ENCODE measurements around the gene APOL4.
"Not testable (repeated sequence)": the region's sequence is repeated elsewhere in the genome, so short reads cannot be mapped to it uniquely, and the experiment has no call there.

APOL4 gene

GRCh38 chr22:36208162-36208765 lies 6.7 kb upstream of the APOL4 start:
- WGBS, 2 experiments, result 73 to 91% methylated on average over 1 of the region's 1 CpG
- H3K27ac ChIP-seq (ENCODE audit: insufficient read depth, low read depth, low read length, poor library complexity, severe bottlenecking), result no peak overlapping the region
- H3K27me3 ChIP-seq (ENCODE audit: control insufficient read depth, insufficient read depth, low read length, poor library complexity, severe bottlenecking), result no peaks in the 10 kb centered on the region

GRCh38 chr22:36206255-36206654 lies 4.6 kb upstream of the APOL4 start:
- Histone ChIP-seq H3K36me3 (ENCODE audit: control insufficient read depth, insufficient read depth, low read length) (no peaks in the 10 kb centered on the region), H3K27me3 (ENCODE audit: control insufficient read depth, insufficient read depth, low read length, poor library complexity, severe bottlenecking) (no peaks in the 10 kb centered on the region), H3K4me3 (ENCODE audit: insufficient read depth, low read depth, low read length) (no peak overlapping the region), H3K9me3 (ENCODE audit: control insufficient read depth, low read length) (no peaks in the 10 kb centered on the region), H3K4me1 (ENCODE audit: control insufficient read depth, insufficient read depth, low read length) (peaks cover 6% of the 10 kb centered on the region), H3K27ac (ENCODE audit: insufficient read depth, low read depth, low read length, poor library complexity, severe bottlenecking) (no peak overlapping the region)
- 94 to 100% methylated on average over 1 of the region's 1 CpG for WGBS, 2 experiments

More at GRCh38 chr22:36208162-36208765, 6.7 kb upstream of the APOL4 start:
- no peak overlapping the region for H3K4me3 ChIP-seq (ENCODE audit: insufficient read depth, low read depth, low read length)
- no peaks in the 10 kb centered on the region for H3K9me3 ChIP-seq (ENCODE audit: control insufficient read depth, low read length)
- H3K36me3 ChIP-seq (ENCODE audit: control insufficient read depth, insufficient read depth, low read length), result no peaks in the 10 kb centered on the region
- no peaks in the 10 kb centered on the region for H3K4me1 ChIP-seq (ENCODE audit: control insufficient read depth, insufficient read depth, low read length)

- not testable (repeated sequence) for H3K27ac ChIP-seq (ENCODE audit: insufficient read depth, low read depth, low read length, poor library complexity, severe bottlenecking); H3K36me3 ChIP-seq (ENCODE audit: control insufficient read depth, insufficient read depth, low read length); H3K4me3 ChIP-seq (ENCODE audit: insufficient read depth, low read depth, low read length); H3K27me3 ChIP-seq (ENCODE audit: control insufficient read depth, insufficient read depth, low read length, poor library complexity, severe bottlenecking); H3K4me1 ChIP-seq (ENCODE audit: control insufficient read depth, insufficient read depth, low read length); H3K9me3 ChIP-seq (ENCODE audit: control insufficient read depth, low read length)
- WGBS, 2 experiments, result 89% methylated on average over 5 of the region's 5 CpGs
These were observed 4.0 kb upstream of the APOL4 start for GRCh38 chr22:36205573-36205972.

- Histone ChIP-seq H3K9me3 (ENCODE audit: control insufficient read depth, low read length) (no peaks in the 10 kb centered on the region), H3K4me3 (ENCODE audit: insufficient read depth, low read depth, low read length) (no peak overlapping the region), H3K4me1 (ENCODE audit: control insufficient read depth, insufficient read depth, low read length) (peaks cover 11% of the 10 kb centered on the region), H3K27ac (ENCODE audit: insufficient read depth, low read depth, low read length, poor library complexity, severe bottlenecking) (no peak overlapping the region), H3K36me3 (ENCODE audit: control insufficient read depth, insufficient read depth, low read length) (no peaks in the 10 kb centered on the region), H3K27me3 (ENCODE audit: control insufficient read depth, insufficient read depth, low read length, poor library complexity, severe bottlenecking) (no peaks in the 10 kb centered on the region)
- 68 to 69% methylated on average over 6 of the region's 6 CpGs for WGBS, 2 experiments
These were observed 3.0 kb upstream of the APOL4 start for GRCh38 chr22:36204632-36205015.

GRCh38 chr22:36204001-36204631 lies 2.5 kb upstream of the APOL4 start:
- Histone ChIP-seq H3K4me1 (ENCODE audit: control insufficient read depth, insufficient read depth, low read length) (peaks cover 11% of the 10 kb centered on the region), H3K9me3 (ENCODE audit: control insufficient read depth, low read length) (no peaks in the 10 kb centered on the region), H3K27me3 (ENCODE audit: control insufficient read depth, insufficient read depth, low read length, poor library complexity, severe bottlenecking) (no peaks in the 10 kb centered on the region), H3K36me3 (ENCODE audit: control insufficient read depth, insufficient read depth, low read length) (no peaks in the 10 kb centered on the region), H3K4me3 (ENCODE audit: insufficient read depth, low read depth, low read length) (no peak overlapping the region), H3K27ac (ENCODE audit: insufficient read depth, low read depth, low read length, poor library complexity, severe bottlenecking) (no peak overlapping the region)
- 70 to 82% methylated on average over 8 of the region's 8 CpGs for WGBS, 2 experiments

GRCh38 chr22:36203441-36203840 lies 1.8 kb upstream of the APOL4 start:
- not testable (repeated sequence) for H3K36me3 ChIP-seq (ENCODE audit: control insufficient read depth, insufficient read depth, low read length); H3K27me3 ChIP-seq (ENCODE audit: control insufficient read depth, insufficient read depth, low read length, poor library complexity, severe bottlenecking); H3K4me3 ChIP-seq (ENCODE audit: insufficient read depth, low read depth, low read length); H3K9me3 ChIP-seq (ENCODE audit: control insufficient read depth, low read length); H3K27ac ChIP-seq (ENCODE audit: insufficient read depth, low read depth, low read length, poor library complexity, severe bottlenecking)
- peaks cover 17% of the 10 kb centered on the region for H3K4me1 ChIP-seq (ENCODE audit: control insufficient read depth, insufficient read depth, low read length)
- 90 to 91% methylated on average over 6 of the region's 7 CpGs for WGBS, 2 experiments

GRCh38 chr22:36202906-36203305 lies 1.3 kb upstream of the APOL4 start:
- not testable (repeated sequence) for H3K27ac ChIP-seq (ENCODE audit: insufficient read depth, low read depth, low read length, poor library complexity, severe bottlenecking)
- WGBS, 2 experiments, result 94% methylated on average over 8 of the region's 8 CpGs

GRCh38 chr22:36201025-36201424 lies 584 bp downstream of the APOL4 start:
- H3K27me3 ChIP-seq (ENCODE audit: control insufficient read depth, insufficient read depth, low read length, poor library complexity, severe bottlenecking); H3K9me3 ChIP-seq (ENCODE audit: control insufficient read depth, low read length); H3K36me3 ChIP-seq (ENCODE audit: control insufficient read depth, insufficient read depth, low read length); H3K4me3 ChIP-seq (ENCODE audit: insufficient read depth, low read depth, low read length); H3K27ac ChIP-seq (ENCODE audit: insufficient read depth, low read depth, low read length, poor library complexity, severe bottlenecking): not testable (repeated sequence)
- peaks cover 34% of the 10 kb centered on the region for H3K4me1 ChIP-seq (ENCODE audit: control insufficient read depth, insufficient read depth, low read length)
- 30% methylated on average over 1 of the region's 5 CpGs; no CpG with 5 or more reads in 1 of the 2 experiments for WGBS, 2 experiments

More at GRCh38 chr22:36202906-36203305, 1.3 kb upstream of the APOL4 start:
- not testable (repeated sequence) for H3K9me3 ChIP-seq (ENCODE audit: control insufficient read depth, low read length); H3K36me3 ChIP-seq (ENCODE audit: control insufficient read depth, insufficient read depth, low read length); H3K4me3 ChIP-seq (ENCODE audit: insufficient read depth, low read depth, low read length); H3K27me3 ChIP-seq (ENCODE audit: control insufficient read depth, insufficient read depth, low read length, poor library complexity, severe bottlenecking)
- H3K4me1 ChIP-seq (ENCODE audit: control insufficient read depth, insufficient read depth, low read length), result peaks cover 22% of the 10 kb centered on the region

GRCh38 chr22:36199001-36199551 lies 2.5 kb downstream of the APOL4 start:
- Histone ChIP-seq H3K9me3 (ENCODE audit: control insufficient read depth, low read length) (no peaks in the 10 kb centered on the region), H3K27ac (ENCODE audit: insufficient read depth, low read depth, low read length, poor library complexity, severe bottlenecking) (no peak overlapping the region), H3K36me3 (ENCODE audit: control insufficient read depth, insufficient read depth, low read length) (no peaks in the 10 kb centered on the region), H3K27me3 (ENCODE audit: control insufficient read depth, insufficient read depth, low read length, poor library complexity, severe bottlenecking) (no peaks in the 10 kb centered on the region), H3K4me3 (ENCODE audit: insufficient read depth, low read depth, low read length) (no peak overlapping the region), H3K4me1 (ENCODE audit: control insufficient read depth, insufficient read depth, low read length) (peaks cover 34% of the 10 kb centered on the region)
- WGBS, 2 experiments, result 88 to 89% methylated on average over 5 of the region's 5 CpGs

DNA sequence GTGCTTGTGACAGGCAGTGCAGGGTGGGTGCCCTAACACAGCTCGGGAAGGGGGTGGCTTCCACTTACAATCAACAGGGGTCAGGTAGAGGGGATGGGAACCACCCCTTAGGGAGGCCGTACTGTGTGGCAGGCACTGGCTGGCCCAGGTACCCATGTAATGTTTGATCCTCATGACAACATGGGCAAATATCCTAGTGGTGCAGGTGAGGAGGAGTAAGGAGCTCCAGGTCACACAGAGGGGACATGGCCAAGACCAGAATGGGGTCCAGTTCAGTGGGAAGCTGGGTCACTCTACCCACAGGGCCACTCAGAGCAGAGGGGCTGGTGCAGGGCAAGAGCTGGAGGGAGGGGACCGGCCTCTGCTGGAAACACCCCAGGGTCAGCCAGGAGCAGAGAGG lies 3.1 kb downstream of the APOL4 start:
- H3K27ac ChIP-seq (ENCODE audit: insufficient read depth, low read depth, low read length, poor library complexity, severe bottlenecking), result no peak overlapping the region
- 93 to 96% methylated on average over 3 of the region's 3 CpGs for WGBS, 2 experiments
- no peaks in the 10 kb centered on the region for H3K36me3 ChIP-seq (ENCODE audit: control insufficient read depth, insufficient read depth, low read length)
- H3K27me3 ChIP-seq (ENCODE audit: control insufficient read depth, insufficient read depth, low read length, poor library complexity, severe bottlenecking), result no peaks in the 10 kb centered on the region
- H3K4me1 ChIP-seq (ENCODE audit: control insufficient read depth, insufficient read depth, low read length), result peaks cover 34% of the 10 kb centered on the region
- H3K9me3 ChIP-seq (ENCODE audit: control insufficient read depth, low read length), result no peaks in the 10 kb centered on the region
- H3K4me3 ChIP-seq (ENCODE audit: insufficient read depth, low read depth, low read length), result no peak overlapping the region

Measured in ectodermal cell (in vitro differentiated cells).